ENCODE measurements around the gene BAHCC1.
A peak's percentile ranks its signal among the peaks of the same experiment; 100 is the strongest.

The BAHCC1 gene

DNA sequence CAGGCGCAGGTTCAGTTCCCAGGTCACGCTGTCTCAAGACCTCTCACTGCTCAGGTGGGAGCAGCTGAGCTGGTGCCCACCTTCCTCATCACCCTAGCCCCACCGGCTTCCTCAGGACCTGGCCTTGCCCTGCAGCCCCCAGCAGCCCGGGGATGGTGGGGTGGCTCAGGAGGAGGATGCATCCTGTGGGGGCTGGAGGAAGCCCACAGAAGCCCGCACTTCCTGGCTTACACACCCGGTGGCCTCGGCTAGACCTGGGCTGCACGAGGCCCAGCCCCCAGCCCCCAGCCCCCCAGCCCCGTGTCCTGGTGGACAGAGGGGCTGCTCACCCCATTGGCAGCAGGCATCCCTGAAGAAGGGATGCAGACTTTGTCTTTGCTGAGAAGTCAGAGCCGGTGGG lies 43.4 kb downstream of the BAHCC1 start:
- TF ChIP-seq, protein P1, sequence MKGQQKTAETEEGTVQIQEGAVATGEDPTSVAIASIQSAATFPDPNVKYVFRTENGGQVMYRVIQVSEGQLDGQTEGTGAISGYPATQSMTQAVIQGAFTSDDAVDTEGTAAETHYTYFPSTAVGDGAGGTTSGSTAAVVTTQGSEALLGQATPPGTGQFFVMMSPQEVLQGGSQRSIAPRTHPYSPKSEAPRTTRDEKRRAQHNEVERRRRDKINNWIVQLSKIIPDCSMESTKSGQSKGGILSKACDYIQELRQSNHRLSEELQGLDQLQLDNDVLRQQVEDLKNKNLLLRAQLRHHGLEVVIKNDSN (IDR thresholded peaks at IDR 0.05): no peak
- TF ChIP-seq EGR1 (IDR thresholded peaks at IDR 0.05): no peak
- TF ChIP-seq FOXM1 (IDR thresholded peaks at IDR 0.05; ENCODE audit: borderline replicate concordance, low read depth): no peak
- TF ChIP-seq ZBTB7A (IDR thresholded peaks at IDR 0.05; ENCODE audit: low read depth): no peak
- TF ChIP-seq EP300 (IDR thresholded peaks at IDR 0.05; ENCODE audit: borderline replicate concordance): no peak
- TF ChIP-seq TCF12 (IDR thresholded peaks at IDR 0.05; ENCODE audit: low read depth): no peak
- no peak for TF ChIP-seq CEBPB (IDR thresholded peaks at IDR 0.05)

DNA sequence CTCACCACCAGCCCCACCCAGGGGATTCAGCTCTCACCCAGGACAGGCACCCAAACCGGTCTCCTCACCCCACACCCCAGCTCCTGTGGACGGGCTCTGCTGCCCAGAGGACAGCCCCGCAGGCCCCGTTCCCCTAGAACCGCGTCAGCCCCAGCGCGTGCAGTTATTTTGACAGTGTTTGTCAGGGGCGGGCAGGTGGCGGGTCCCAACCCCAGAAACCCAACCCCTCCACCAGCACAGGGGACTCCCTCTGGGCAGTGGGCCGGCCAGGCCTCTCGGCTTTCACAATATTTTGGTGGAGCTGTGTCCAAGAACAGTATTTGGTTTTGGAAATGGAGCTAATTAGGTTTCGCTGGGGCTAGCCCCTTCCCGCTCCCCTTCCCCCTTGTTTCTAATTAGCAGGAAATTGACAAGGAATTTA lies 44.8 kb downstream of the BAHCC1 start:
- TF ChIP-seq, protein P2, sequence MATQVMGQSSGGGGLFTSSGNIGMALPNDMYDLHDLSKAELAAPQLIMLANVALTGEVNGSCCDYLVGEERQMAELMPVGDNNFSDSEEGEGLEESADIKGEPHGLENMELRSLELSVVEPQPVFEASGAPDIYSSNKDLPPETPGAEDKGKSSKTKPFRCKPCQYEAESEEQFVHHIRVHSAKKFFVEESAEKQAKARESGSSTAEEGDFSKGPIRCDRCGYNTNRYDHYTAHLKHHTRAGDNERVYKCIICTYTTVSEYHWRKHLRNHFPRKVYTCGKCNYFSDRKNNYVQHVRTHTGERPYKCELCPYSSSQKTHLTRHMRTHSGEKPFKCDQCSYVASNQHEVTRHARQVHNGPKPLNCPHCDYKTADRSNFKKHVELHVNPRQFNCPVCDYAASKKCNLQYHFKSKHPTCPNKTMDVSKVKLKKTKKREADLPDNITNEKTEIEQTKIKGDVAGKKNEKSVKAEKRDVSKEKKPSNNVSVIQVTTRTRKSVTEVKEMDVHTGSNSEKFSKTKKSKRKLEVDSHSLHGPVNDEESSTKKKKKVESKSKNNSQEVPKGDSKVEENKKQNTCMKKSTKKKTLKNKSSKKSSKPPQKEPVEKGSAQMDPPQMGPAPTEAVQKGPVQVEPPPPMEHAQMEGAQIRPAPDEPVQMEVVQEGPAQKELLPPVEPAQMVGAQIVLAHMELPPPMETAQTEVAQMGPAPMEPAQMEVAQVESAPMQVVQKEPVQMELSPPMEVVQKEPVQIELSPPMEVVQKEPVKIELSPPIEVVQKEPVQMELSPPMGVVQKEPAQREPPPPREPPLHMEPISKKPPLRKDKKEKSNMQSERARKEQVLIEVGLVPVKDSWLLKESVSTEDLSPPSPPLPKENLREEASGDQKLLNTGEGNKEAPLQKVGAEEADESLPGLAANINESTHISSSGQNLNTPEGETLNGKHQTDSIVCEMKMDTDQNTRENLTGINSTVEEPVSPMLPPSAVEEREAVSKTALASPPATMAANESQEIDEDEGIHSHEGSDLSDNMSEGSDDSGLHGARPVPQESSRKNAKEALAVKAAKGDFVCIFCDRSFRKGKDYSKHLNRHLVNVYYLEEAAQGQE (IDR thresholded peaks at IDR 0.05; ENCODE audit: low read depth): no peak
- TF ChIP-seq, protein P3, sequence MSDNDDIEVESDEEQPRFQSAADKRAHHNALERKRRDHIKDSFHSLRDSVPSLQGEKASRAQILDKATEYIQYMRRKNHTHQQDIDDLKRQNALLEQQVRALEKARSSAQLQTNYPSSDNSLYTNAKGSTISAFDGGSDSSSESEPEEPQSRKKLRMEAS (IDR thresholded peaks at IDR 0.05): no peak
- no peak for TF ChIP-seq EP300 (IDR thresholded peaks at IDR 0.05; ENCODE audit: borderline replicate concordance)
- no peak for TF ChIP-seq TCF12 (IDR thresholded peaks at IDR 0.05; ENCODE audit: low read depth)
- TF ChIP-seq YY1 (IDR thresholded peaks at IDR 0.05; ENCODE audit: low read depth): no peak
- TF ChIP-seq TEAD4 (IDR thresholded peaks at IDR 0.05): no peak
- TF ChIP-seq CREB1 (IDR thresholded peaks at IDR 0.05; ENCODE audit: low read depth): no peak
- TF ChIP-seq CEBPB (IDR thresholded peaks at IDR 0.05): no peak
- TF ChIP-seq TAF1 (IDR thresholded peaks at IDR 0.05; ENCODE audit: low read depth): no peak
- no peak for TF ChIP-seq FOXM1 (IDR thresholded peaks at IDR 0.05; ENCODE audit: borderline replicate concordance, low read depth)
- TF ChIP-seq, protein P1 (IDR thresholded peaks at IDR 0.05): no peak
- TF ChIP-seq EGR1 (IDR thresholded peaks at IDR 0.05): no peak
- TF ChIP-seq RAD21 (IDR thresholded peaks at IDR 0.05; ENCODE audit: low read depth): no peak
- TF ChIP-seq ZBTB7A (IDR thresholded peaks at IDR 0.05; ENCODE audit: low read depth): no peak
- no peak for TF ChIP-seq NFIC (IDR thresholded peaks at IDR 0.05)

DNA sequence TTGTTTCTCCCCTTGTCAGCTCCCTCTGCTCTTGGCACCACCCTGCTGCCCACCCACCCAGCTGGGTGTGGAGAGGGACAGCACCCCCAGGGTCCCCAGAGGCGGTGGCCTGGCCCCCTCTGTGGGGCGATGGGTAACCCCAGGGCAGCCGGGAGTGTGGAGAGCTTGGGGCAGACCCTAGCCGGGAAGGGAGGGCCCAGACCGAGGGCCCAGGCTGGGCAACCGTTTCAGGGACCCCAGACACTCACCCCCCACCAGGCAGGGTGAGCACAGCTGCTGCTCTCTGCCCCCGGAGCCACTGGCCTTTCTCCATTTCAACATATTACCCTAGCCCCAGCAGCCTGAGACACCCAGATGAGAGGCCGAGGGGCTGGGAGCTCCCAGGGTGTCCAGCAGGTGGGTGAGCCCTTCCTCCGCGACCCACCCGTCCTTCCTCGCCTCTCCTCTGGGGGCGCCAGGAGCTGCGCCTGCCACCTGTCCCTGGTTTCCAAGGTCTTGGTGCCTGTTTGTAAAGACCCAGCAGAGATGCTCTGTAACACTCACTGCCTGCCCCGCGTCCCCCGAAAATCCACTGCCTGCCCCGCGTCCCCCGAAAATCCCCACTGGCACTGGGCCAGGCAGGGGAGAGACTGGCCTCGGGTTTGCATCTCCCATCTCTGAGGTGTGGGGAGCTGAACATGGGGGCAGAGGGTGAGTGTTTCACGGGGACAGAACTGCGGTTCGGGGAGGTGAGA lies 45.4 kb downstream of the BAHCC1 start:
- TF ChIP-seq RAD21 (IDR thresholded peaks at IDR 0.05; ENCODE audit: low read depth) (peak; percentile 54; the same call in 1 of the 2 replicates), CREB1 (IDR thresholded peaks at IDR 0.05; ENCODE audit: low read depth) (no peak)

DNA sequence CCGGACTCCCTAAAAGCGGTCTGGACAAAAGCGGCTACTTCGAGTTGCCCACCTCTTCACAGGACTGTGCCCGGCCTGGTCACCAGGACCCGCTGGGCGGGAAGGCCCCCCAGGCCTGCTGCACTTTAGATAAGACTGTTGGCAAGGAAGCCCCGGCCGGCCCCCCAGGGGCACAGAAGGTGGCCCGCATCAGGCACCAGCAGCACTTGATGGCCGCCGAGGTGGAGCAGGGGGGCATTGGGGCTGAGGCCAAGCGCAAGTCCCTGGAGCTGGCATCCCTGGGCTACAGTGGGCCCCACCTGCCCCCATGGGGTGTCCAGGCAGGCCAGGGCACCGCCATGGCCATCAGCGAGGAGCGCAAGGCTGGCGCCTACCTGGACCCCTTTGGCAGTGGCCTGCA lies 47.5 kb downstream of the BAHCC1 start:
- TF ChIP-seq CEBPB (IDR thresholded peaks at IDR 0.05) (no peak), FOXM1 (IDR thresholded peaks at IDR 0.05; ENCODE audit: borderline replicate concordance, low read depth) (no peak), RAD21 (IDR thresholded peaks at IDR 0.05; ENCODE audit: low read depth) (no peak), CREB1 (IDR thresholded peaks at IDR 0.05; ENCODE audit: low read depth) (no peak), TAF1 (IDR thresholded peaks at IDR 0.05; ENCODE audit: low read depth) (no peak), YY1 (IDR thresholded peaks at IDR 0.05; ENCODE audit: low read depth) (no peak)
- TF ChIP-seq, protein P2 (IDR thresholded peaks at IDR 0.05; ENCODE audit: low read depth): no peak
- TF ChIP-seq, protein P1 (IDR thresholded peaks at IDR 0.05): no peak
- TF ChIP-seq, protein P3 (IDR thresholded peaks at IDR 0.05): no peak

DNA sequence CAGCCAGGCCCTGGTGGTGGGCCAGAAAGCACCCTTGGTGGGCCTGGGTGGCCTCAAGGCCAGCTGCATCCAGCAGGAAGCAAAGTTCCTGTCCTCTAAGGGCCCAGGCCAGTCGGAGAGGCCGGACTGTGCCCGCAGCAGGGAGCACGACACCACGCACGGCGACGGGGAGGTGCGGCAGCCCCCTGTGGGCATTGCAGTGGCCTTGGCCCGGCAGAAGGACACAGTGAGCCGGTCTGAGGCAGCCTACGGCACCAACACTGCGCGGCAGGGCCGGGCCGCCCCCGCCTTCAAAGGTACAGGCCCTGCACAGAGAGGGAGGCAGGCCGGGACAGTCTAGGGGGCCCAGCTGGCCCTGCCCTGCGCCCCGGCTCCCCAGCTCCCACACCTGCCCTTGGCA lies 48.0 kb downstream of the BAHCC1 start:
- TF ChIP-seq EP300 (IDR thresholded peaks at IDR 0.05; ENCODE audit: borderline replicate concordance): no peak
- TF ChIP-seq ZBTB7A (IDR thresholded peaks at IDR 0.05; ENCODE audit: low read depth): no peak
- TF ChIP-seq, protein P1 (IDR thresholded peaks at IDR 0.05): no peak
- TF ChIP-seq RAD21 (IDR thresholded peaks at IDR 0.05; ENCODE audit: low read depth): no peak
- no peak for TF ChIP-seq TEAD4 (IDR thresholded peaks at IDR 0.05)
- TF ChIP-seq, protein P2 (IDR thresholded peaks at IDR 0.05; ENCODE audit: low read depth): no peak
